ENCODE results near the gene BBOX1. TPM values are rescaled to one million over a fixed set of nuclear protein-coding genes. Genes with fewer than 3 reads are reported as not detected.

BBOX1 gene
- total and polyA plus RNA-seq, 4 donors, result 2.8 to 18.4 (median 9.0) TPM

GRCh38 chr11:27025957-27026733 lies 14.5 kb upstream of the BBOX1 start:
- Histone ChIP-seq H3K36me3 (ENCODE audit: control insufficient read depth in 4 of 4, insufficient read depth in 3 of 4, low read depth in 1 of 4, low read length in 3 of 4) (no peaks in the 10 kb centered on the region), H3K9ac (ENCODE audit: low read depth in 1 of 2, low read length in 2 of 2) (no peak overlapping the region), H3K9me3 (ENCODE audit: control insufficient read depth in 4 of 4, low read length in 3 of 4) (no peaks in the 10 kb centered on the region), H3K4me1 (ENCODE audit: control insufficient read depth in 4 of 4, insufficient read depth in 4 of 4, low read length in 3 of 4) (peaks cover 4 to 18% (median 16%) of the 10 kb centered on the region in 4 donors), H3K27me3 (ENCODE audit: control insufficient read depth in 4 of 4, insufficient read depth in 4 of 4, low read length in 3 of 4) (no peaks in the 10 kb centered on the region), H3K4me3 (ENCODE audit: low read depth in 1 of 3, low read length in 3 of 3) (peak overlapping the region in 1 of 3 donors; percentile 7), H3K27ac (ENCODE audit: low read depth in 1 of 2, low read length in 2 of 2) (peak overlapping the region in 1 of 2 donors; percentile 25)
- TF ChIP-seq CTCF (IDR thresholded peaks at IDR 0.05; ENCODE audit: low read depth, low read length, missing input control) (no peak), YY1 (IDR thresholded peaks at IDR 0.05) (peak; percentile 61), HNF4A (conservative IDR thresholded peaks at IDR 0.05) (peak in 1 of 2 donors; percentile 21), NR2F2 (IDR thresholded peaks at IDR 0.05) (peak; percentile 67), RAD21 (IDR thresholded peaks at IDR 0.05) (peak in 1 of 2 donors; percentile 9), RXRA (IDR thresholded peaks at IDR 0.05) (peak in 1 of 2 donors; percentile 44), MAX (IDR thresholded peaks at IDR 0.05) (no peak), JUND (IDR thresholded peaks at IDR 0.05) (peak in 1 of 2 donors; percentile 40)
- 64% methylated on average over 8 of the region's 8 CpGs for WGBS
- DNase-seq (ENCODE audit: low spot score), result no peak

GRCh38 chr11:27028561-27028965 lies 12.1 kb upstream of the BBOX1 start:
- Histone ChIP-seq H3K27ac (ENCODE audit: low read depth in 1 of 2, low read length in 2 of 2) (no peak overlapping the region), H3K4me3 (ENCODE audit: low read depth in 1 of 3, low read length in 3 of 3) (no peak overlapping the region), H3K4me1 (ENCODE audit: control insufficient read depth in 4 of 4, insufficient read depth in 4 of 4, low read length in 3 of 4) (peaks cover 4 to 18% (median 16%) of the 10 kb centered on the region in 4 donors), H3K9me3 (ENCODE audit: control insufficient read depth in 4 of 4, low read length in 3 of 4) (no peaks in the 10 kb centered on the region), H3K27me3 (ENCODE audit: control insufficient read depth in 4 of 4, insufficient read depth in 4 of 4, low read length in 3 of 4) (no peaks in the 10 kb centered on the region), H3K36me3 (ENCODE audit: control insufficient read depth in 4 of 4, insufficient read depth in 3 of 4, low read depth in 1 of 4, low read length in 3 of 4) (no peaks in the 10 kb centered on the region), H3K9ac (ENCODE audit: low read depth in 1 of 2, low read length in 2 of 2) (no peak overlapping the region)
- 91% methylated on average over 1 of the region's 1 CpG for WGBS
- DNase-seq (ENCODE audit: low spot score), result no peak
- TF ChIP-seq ZBTB33 (IDR thresholded peaks at IDR 0.05) (no peak), REST (IDR thresholded peaks at IDR 0.05) (no peak), JUND (IDR thresholded peaks at IDR 0.05) (no peak), GABPA (IDR thresholded peaks at IDR 0.05 in 1 of 2, conservative IDR thresholded peaks at IDR 0.05 in 1 of 2) (no peak), FOXA1 (IDR thresholded peaks at IDR 0.05) (no peak), RXRA (IDR thresholded peaks at IDR 0.05) (no peak)

All from liver (tissue), 9 donors.